HT1080 (cell line): ENCODE measurements around the gene F13A1. TPM values are rescaled to one million over a fixed set of nuclear protein-coding genes. Genes with fewer than 3 reads are reported as not detected.
A peak's percentile ranks its signal among the peaks of the same experiment; 100 is the strongest.

Experiments
- DNase-seq: peaks from one replicate; pipeline ENCODE4 v3.0.0-alpha.2; 2015; ENCODE audit warnings: low read depth
- total RNA-seq: library from RNA; depleted of rRNA; stranded (reverse); fragments of >200 nt; shearing (Covaris generic); gene quantifications from 2 replicates; pipeline ENCODE4 v1.2.3, GENCODE V29; 2014

The F13A1 gene
- total RNA-seq, 1 experiment from 2014 or later = not detected

DNA sequence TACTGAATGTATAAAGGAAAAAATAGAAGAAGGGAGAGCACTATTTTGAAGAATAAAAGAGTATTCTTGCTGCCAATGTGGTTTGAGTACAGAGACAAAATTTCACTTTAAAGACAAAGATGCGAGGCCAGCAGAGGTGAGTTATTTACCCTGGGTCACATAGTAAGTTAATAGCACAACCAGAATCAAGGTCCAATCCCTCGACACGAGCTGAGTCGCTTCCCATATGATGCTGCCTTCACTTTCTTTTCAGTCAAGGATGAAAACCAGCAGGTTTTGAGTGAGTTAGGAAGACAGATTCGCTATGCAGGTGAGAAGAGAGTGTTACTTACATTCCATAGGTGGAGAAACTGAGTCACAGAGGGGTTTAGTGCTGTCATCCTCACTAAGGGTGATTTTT is 75.8 kb downstream of the F13A1 start:
- DNase-seq = no peak

DNA sequence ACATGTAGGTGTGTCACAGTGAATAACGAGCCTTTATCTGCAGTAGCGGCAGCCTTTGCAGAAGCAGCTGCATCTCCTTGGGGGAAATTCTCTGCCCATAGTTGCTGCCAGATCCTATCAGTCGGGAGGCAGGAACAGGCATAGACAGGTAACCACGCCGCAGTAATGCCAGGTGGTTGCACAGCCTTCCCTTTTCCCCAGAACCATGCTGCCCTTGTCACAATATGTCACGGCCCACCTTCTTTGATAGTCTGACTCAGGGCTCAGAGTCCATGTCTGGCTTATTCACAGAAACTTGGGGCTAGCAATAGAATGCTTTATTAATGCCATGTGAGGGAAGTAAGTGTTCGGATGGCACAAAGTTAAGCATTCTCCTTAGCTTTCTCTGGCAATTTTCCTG is 76.6 kb downstream of the F13A1 start:
- DNase-seq = no peak

DNA sequence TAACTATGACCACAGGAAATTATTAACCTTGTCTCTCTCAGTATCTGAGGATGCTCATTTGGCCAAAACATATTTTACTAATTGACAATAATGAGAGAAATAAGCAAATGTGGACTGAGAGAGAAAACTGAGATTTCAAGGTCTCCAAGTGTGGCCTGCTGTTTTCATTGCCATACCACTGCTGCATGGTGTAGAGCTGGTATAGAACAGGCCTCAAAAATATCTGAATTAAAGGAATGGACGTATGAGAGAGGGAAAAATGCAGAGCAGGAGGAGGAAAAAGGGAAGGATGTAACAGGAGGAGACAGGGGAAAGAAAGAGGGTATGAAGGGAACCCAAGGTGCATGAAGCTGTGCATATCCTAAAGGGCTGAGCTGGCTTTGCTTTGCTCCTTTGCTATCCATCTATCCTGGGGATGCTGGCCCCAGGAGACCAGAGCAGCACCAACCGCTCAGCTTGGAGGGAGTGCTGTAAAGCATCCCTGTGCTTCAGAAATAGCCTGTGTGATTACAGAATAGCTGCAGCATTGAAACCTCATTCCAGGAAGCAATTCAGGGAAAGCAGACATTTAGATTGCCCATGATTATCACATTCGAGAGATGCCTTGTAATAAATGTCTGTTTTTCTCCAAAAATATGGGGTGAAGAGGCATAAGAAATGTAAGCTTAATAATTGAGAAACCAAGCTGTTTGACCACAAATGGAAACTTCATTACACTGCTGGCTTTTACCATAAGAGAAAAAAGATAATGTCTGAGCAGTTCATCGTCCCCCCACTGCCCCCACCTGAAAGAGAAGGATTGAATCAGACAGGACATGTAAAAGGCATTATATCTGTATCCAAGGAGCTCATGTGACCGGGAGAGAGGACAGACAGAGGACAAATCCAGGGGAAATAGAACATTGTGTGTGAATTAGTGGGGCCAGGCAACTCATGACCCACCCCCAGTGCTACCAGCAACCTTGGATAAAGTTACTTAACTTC is 80.6 kb downstream of the F13A1 start:
- no peak for DNase-seq

DNA sequence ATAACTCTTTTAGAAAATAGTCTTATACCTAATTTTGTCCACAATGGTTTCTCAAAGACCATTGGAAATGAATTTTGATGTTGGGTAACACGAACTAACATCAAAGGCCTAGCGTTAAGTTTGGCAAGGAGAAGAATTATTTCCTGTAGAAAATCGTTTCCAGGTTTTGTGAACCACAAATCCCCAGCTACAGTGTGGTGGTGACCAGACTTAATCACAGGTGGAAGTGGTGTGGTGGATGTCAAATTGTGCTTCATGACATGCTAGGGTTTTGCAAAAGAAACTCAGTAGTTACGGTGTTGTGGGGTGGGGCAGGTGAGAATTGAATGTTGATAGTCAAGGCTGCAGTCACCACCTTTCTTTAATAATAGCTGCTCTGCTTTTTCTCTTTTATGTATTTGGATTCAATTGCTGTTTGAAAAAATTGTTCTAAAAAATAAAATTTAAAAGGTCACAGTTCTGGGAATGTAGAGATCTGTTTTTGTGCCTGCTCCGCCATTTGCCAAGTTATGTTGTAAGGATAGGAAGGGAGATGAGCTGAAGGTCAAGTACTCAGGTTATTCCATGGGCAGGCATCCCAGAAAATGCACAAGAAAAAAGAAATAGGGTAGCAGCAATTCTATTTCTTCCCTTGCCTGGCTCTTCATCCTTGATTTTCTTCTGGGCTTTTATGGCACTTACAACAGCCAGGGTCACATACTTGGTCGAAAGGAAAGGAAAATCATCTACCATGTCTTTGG is 83.6 kb downstream of the F13A1 start:
- no peak for DNase-seq

DNA sequence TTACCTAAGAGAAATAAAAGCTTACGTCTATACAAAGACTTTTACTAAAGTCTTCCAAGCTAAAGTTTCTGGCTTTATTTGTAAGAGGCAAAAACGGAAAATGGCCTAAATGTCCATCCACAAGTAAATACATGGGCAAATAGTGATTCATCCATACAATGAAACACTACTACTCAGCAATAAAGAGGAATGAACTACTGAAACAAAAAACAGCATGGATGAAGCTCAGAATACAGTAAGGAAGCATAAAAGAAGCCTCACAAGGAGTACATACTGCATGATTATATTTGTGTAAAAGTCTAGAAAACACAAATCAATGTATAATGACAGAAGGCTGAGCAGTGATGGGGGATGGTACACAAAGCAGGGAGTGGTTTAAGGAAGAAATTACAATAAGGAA is 84.7 kb downstream of the F13A1 start:
- DNase-seq = no peak

DNA sequence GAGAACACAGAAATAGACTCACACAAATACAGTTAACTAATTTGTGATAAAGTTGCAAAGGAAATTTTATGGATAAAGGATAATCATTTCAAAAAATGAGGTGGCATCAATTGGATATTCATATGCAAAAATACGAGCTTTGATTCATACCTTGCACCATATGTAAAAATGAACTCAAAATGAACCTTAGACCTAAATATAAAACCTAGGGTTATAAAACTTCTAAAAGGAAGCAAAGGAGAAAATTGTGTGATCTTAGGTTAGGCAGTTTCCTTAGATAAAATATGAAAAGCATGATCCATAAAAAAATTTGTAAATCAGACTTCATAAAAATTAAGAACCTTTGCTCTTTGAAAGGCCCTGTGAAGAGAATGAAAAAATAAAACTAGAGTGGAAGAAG is 85.5 kb downstream of the F13A1 start:
- no peak for DNase-seq

DNA sequence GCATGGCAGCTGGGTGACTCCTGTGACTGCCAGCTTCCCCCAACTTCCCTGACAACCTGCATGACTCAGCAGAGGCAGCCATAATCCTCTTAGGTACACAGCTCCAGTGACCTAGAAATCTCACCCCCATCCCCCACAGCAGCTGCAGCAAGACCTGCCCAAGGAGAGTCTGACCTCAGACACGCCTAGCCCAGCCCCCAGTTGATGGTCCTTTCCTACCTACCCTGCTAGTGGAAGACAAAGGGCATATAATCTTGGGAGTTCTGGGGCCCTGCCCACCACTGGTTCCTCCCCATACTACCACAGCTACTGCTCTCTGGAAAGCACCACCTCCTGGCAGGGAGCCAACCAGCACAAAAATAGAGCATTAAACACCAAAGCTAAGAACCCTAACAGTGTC is 90.2 kb downstream of the F13A1 start:
- peak; percentile 3 for DNase-seq

DNA sequence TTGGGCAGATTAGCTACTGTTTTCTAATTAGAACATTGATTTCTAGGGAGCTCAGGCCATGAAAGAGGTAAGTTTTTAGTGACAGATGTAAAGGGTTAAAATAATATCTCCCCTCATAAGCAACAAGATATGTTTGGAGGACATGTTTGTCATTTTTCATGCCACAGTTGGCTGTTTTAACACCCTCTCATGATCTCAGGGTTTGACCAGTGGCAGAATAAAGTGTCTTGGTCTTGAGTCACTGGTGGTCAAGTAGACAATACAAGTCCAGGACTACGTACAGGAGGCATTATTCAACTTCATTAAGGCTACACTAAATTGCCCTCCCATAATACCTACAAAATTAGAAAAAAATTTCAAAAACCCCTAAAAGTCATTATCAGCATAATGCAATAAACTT is 92.6 kb downstream of the F13A1 start:
- no peak for DNase-seq

DNA sequence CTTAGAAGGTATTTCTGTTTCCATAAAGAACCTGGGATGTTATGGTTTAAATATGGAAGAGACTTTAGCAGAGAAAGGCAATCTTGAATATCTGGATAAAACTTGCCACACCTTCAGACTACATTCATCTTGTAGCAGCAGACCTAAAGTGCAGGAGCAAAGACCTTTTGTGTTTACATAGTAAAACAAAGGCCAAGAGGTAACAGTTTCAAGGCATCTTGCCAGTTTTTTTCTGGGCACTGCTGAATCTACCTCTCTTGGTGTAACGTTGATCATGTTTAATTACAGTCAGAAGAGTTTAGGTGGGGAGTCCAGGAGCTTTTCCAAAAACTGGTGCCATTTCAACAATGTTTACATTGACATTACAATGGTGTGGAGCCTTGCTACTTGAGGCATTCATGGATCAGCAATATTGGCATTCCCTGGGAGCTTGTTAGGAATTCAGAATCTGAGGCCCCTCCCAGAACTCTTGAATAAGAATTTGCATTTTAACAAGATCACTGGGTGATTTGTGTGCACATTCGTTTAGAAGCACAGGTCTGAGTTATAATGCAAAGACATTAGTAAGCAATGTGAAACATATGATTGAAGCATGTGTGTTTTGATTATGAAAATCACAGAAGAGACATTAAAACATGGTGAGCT is 94.5 kb downstream of the F13A1 start:
- no peak for DNase-seq

DNA sequence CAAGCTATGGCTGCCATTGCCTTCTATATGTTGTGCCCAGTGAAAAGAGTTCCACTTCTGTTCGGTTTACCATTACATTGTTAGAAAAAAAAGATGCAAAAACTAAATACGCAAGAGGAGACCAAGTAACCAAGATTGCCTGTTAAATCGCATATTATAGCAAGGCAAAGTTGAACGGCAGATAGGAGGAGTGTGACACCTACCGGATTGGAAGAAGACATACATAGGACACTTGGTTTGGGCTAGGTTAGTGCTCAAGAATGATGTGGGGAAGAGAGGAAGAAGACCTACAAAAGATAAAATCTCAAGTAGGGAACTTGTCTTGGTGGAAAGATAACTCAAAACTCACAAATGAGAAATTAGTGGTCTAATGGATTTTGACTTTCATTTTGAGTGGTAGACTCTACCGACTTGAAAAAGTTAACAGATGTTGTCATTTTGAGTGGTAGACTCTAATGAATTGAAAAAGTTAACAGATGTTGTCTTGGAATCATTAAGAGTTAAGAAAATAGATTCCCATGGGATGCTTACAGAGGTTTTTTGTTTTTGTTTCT is 95.5 kb downstream of the F13A1 start:
- no peak for DNase-seq

DNA sequence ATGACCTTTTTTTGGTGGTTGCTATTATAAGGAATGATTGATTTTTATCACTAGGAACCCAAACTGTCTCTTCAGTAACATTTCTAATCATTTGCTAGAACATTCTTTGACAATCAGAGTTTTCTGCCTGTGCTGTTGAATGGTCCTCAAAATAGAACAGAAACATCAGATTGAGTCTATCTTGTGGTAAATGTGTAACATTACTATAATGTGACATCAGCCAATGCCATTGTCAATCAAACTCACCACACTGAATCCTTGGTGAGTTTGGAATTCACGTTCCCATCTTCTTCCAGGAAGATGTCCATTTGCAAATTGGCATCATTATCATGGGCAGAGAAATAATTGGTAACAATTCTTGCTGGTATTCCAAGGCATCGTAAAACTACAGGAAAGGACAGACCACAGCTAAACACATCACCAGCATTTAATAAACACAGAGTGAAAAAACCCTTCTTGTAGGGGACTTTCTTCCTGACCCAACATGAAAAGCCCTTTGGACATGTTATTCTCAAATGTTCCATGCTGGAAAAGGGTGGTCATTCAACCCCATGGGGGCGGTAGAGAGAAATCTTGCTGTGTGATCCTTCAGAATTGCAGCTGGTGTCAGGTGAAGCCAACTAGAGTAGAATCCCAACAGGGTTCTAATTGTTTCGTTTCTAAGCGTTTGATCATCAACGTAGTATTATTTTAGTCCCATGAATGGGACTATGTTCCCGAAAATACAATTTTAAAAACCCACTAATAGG is 98.5 kb downstream of the F13A1 start:
- peak; percentile 5 for DNase-seq

DNA sequence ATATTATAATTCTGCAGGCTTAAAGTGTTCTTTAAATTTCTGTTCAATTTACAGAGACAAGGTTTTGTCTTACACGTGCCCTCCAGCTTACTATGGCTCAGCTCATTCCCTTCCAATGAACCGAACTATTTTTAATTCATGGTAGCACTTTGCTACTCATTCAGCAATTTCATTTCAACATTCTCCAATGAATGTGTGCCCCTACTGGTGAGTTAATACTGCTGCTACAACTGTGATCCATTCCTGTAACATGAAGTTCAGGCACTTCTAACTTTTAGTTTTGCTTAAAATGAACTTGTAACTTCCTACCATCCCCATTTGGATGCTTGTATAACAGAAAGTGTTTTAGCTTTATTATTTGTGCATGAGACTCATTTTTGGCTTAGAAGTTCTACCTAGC is 99.7 kb downstream of the F13A1 start:
- DNase-seq = no peak

DNA sequence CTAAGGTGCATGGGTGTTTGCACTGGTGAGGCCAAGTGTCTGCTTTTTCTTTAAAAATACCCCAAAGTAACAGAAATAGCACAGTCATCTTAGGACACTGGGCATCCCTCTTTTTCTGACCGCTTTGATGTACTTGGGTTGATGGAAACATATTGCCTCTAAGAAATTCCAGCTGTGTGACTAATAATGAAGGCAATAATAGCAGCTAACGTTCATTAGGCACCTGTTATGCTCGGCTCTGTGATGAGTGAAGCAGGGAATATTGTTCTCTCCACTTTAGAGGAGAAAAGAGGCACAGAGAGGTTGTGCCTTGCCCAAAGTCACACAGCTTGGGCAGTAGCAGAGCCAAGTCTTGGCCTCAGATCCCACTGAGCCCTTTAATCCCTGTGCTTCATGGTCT is 100.7 kb downstream of the F13A1 start:
- DNase-seq = no peak

DNA sequence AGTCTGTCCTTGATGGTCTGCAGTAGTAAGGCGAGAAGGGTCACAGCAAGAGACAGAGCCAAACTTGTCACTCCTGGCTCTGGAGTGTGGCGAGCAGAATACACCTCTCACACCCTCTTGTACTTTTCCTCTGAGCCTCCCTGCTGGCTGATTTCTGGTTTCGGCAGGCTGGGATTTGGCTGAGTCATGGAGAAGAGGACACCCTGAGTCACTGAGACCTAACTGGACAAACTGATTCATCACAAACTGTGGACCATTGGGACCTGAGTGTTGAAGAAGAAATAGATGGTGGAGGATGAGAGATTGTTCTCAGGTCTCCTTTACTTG is 101.7 kb downstream of the F13A1 start:
- DNase-seq = peak; percentile 61

DNA sequence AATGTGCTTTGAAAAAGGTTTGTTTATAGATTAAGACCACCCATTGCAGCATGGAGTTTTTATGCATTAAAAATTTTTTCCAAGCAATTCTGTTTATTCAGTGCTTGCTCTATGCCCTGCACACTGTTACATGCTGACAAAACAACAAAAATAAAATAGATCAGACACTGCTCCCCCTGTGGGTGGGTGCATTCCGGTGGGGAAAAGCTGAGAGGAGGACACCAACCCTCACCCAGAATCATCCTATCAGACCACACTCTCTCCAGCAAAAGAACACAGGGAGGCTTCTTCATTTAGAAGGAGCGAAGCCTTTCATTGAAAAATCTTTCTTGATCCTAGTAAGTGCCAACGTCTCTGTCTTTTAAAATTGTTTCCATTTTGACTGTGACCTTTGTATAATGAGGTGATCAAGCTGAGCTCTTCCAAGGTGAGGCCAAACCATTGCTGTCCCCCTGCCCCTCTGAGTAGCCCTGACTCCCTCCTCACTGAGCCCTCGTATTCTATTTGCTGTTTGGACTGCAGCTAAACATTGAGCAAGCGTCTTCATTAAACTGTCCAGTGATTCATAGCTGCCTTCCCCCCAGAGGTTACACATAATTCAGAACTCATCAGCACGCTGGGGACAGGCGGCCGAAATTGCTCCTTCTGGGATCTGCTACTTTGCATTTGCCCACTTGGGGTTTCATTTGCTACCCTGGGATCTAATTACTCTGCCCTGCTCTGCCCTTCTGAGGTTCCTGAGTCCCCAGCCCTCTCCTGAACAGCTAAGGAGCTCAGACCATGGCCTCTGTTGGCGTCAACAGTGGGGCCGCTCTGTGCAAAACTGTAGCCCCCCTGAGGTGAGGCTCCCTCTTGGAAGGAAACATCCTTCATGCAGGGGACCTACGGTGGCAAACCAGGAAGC is 102.4 kb downstream of the F13A1 start:
- no peak for DNase-seq

DNA sequence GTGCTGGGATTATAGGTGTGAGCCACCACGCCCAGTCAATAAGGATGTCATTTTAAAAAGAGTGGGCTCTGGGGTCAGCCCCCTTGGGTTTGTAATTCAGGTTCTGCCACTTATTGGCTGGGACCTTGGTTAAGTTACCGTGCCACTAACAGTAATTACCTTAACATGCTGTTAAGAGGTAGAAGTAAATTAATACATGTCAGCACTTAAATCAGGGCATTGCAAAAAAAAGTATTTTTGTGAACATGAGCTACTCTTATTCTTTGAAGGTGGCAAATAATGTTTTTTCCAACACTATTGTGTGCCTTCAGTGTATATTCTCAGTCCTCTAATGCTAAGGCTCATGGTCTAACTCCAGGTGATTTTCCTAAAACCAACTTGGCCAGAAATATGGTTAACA is 109.5 kb downstream of the F13A1 start:
- DNase-seq = no peak

DNA sequence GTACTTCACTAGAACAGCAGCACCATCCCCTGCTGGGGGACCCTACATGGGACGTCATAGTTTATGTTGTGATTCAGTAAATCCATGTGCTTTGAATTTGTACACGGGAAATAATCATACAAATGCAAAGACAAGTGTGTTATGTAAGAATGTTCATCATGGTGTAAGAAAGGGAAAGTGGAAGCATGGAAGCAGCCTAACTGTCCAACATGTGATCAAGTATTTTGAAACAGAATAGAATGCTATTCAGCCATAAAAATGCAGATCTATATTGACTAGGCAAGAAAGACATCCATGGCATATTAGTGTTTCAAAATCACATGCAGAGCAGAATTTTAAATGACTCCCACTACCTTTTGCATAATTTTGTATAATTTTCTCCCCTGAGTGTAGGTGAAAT is 117.6 kb downstream of the F13A1 start:
- no peak for DNase-seq

DNA sequence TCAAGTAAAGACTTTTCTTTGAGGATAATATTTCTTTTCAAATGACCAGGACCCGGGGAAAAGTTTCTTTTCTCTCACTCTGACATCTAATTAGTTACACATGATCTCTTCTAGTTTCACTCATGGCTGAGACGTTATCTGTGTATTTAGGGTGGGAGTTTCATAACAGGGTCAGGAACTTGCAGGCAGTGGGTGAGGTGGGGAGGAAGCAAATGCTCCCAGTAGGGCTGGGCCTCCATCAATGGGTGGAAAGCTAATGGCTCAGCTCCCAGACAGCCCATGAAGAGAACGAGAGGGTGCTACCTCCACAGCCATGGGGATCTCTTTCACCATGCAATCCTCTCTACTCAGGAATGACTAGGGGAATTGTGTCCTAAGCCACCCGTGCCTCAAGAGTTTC is 119.3 kb downstream of the F13A1 start:
- DNase-seq = no peak

DNA sequence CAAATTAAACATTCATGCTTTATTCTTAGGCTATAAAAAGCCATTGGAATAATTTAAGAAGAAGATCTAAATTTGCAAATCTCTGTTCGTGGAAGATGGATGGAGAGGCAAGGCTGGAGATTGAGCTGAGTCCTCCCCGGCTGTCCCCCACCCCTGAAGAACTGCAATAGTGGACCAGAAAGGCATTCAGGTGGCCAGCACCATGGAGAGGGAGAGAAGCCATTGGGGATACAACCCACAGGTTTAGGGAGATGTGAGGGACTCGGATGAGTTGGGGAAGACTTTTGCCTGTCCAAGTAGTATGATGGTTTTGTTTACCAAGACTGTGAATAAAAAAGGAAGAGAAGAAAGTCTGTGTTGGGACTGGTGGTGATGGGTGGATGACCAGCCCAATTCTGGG is 120.8 kb downstream of the F13A1 start:
- no peak for DNase-seq

DNA sequence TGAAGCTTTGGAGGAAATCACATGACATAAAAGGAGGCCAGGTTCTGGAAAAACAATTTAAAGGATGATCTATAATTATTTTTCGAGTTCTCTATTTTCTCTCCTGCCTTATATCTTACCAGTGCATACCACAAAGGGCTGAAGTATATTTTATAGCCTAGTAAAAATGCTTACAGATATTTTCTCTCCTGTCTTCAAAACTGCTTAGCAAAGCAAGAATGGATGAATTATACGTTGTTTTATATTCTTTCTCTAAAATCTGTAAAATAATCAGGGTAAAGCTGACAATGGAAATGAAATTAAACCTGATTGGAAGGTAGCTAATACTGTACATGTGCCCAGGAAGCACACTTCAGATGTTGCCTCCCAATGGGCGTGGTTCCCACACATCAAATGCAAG is 123.7 kb downstream of the F13A1 start:
- no peak for DNase-seq
